Liver (tissue), 3 donors: ENCODE data around the gene PIAS1.

Experiments used
- FOXA1 ChIP-seq: IDR thresholded peaks from 2 replicates; pipeline ENCODE4 v1.6.1; 2016; ENCODE audit warnings: antibody characterized with exemption
- RAD21 ChIP-seq, 2 donors: IDR thresholded peaks; 2 replicates each; pipeline ENCODE4 v1.6.1; 2016; ENCODE audit warnings: antibody characterized with exemption in 2 of 2, mild to moderate bottlenecking in 2 of 2
- RXRA ChIP-seq, 2 donors: IDR thresholded peaks; 2 replicates each; pipeline ENCODE4 v1.6.1; 2017 to 2018; ENCODE audit warnings: antibody characterized with exemption in 2 of 2, mild to moderate bottlenecking in 1 of 2
- TAF1 ChIP-seq: conservative IDR thresholded peaks from 2 replicates; pipeline ENCODE4 v1.6.1; 2016; ENCODE audit warnings: antibody characterized with exemption, mild to moderate bottlenecking
- TF ChIP-seq, protein P1 (sequence below): fragments of 150-350 bp; IDR thresholded peaks from 2 replicates; pipeline ENCODE4 v1.5.1; 2017; ENCODE audit warnings: improper control_type of control experiment, low read depth, low read length; ENCODE audit not compliant: missing input control
- TF ChIP-seq, protein P2 (sequence below): IDR thresholded peaks from 2 replicates; pipeline ENCODE4 v1.6.1; 2016; ENCODE audit warnings: antibody characterized with exemption, mild to moderate bottlenecking
- donor health status: healthy.
- donor health status: healthy.

DNA sequence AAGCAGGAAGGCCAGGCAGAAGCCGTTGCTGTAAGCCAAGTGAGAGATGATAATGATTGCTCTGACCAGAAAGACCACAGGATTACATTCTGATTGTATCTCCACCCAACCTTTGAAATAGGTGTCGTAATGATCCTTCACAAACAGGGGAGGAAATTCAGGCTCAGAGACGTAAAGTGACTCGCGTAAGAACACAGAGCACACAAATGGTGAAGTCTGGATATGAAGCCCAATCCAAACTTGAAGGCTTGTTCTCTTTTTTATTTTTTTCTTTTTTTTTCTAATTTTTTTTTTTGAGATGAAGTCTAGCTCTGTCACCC lies 25.3 kb upstream of the PIAS1 start:
- TF ChIP-seq RXRA (IDR thresholded peaks at IDR 0.05), result no peak
- TF ChIP-seq, protein P1, sequence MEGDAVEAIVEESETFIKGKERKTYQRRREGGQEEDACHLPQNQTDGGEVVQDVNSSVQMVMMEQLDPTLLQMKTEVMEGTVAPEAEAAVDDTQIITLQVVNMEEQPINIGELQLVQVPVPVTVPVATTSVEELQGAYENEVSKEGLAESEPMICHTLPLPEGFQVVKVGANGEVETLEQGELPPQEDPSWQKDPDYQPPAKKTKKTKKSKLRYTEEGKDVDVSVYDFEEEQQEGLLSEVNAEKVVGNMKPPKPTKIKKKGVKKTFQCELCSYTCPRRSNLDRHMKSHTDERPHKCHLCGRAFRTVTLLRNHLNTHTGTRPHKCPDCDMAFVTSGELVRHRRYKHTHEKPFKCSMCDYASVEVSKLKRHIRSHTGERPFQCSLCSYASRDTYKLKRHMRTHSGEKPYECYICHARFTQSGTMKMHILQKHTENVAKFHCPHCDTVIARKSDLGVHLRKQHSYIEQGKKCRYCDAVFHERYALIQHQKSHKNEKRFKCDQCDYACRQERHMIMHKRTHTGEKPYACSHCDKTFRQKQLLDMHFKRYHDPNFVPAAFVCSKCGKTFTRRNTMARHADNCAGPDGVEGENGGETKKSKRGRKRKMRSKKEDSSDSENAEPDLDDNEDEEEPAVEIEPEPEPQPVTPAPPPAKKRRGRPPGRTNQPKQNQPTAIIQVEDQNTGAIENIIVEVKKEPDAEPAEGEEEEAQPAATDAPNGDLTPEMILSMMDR, result no peak
- TF ChIP-seq, protein P2, sequence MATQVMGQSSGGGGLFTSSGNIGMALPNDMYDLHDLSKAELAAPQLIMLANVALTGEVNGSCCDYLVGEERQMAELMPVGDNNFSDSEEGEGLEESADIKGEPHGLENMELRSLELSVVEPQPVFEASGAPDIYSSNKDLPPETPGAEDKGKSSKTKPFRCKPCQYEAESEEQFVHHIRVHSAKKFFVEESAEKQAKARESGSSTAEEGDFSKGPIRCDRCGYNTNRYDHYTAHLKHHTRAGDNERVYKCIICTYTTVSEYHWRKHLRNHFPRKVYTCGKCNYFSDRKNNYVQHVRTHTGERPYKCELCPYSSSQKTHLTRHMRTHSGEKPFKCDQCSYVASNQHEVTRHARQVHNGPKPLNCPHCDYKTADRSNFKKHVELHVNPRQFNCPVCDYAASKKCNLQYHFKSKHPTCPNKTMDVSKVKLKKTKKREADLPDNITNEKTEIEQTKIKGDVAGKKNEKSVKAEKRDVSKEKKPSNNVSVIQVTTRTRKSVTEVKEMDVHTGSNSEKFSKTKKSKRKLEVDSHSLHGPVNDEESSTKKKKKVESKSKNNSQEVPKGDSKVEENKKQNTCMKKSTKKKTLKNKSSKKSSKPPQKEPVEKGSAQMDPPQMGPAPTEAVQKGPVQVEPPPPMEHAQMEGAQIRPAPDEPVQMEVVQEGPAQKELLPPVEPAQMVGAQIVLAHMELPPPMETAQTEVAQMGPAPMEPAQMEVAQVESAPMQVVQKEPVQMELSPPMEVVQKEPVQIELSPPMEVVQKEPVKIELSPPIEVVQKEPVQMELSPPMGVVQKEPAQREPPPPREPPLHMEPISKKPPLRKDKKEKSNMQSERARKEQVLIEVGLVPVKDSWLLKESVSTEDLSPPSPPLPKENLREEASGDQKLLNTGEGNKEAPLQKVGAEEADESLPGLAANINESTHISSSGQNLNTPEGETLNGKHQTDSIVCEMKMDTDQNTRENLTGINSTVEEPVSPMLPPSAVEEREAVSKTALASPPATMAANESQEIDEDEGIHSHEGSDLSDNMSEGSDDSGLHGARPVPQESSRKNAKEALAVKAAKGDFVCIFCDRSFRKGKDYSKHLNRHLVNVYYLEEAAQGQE, result no peak
- no peak for TF ChIP-seq TAF1
- TF ChIP-seq RAD21 (IDR thresholded peaks at IDR 0.05), result no peak
- no peak for TF ChIP-seq FOXA1
